Neuronal stem cell (in vitro differentiated cells): ENCODE measurements around the gene DVL1.

Experiments
- DNase-seq: peaks from one replicate; pipeline ENCODE4 v3.0.0-alpha.2; 2013; ENCODE audit warnings: low spot score
- H2AFZ ChIP-seq: one replicate; pipeline ENCODE4 v1.6.1; 2013; ENCODE audit warnings: mild to moderate bottlenecking, low read length, inconsistent platforms
- H2AK5ac ChIP-seq: 2 replicates; pipeline ENCODE4 v1.6.1; 2013; ENCODE audit warnings: low read depth, mild to moderate bottlenecking, inconsistent platforms, low read length, moderate library complexity, mixed read lengths
- H2BK120ac ChIP-seq: 2 replicates; pipeline ENCODE4 v1.6.1; 2013; ENCODE audit warnings: low read depth, mild to moderate bottlenecking, inconsistent platforms, low read length, moderate library complexity, mixed read lengths
- H2BK12ac ChIP-seq: one replicate; pipeline ENCODE4 v1.6.1; 2013; ENCODE audit warnings: low read length, inconsistent platforms
- H2BK15ac ChIP-seq: 2 replicates; pipeline ENCODE4 v1.6.1; 2013; ENCODE audit warnings: mild to moderate bottlenecking, low read length, inconsistent platforms, mixed read lengths
- H2BK5ac ChIP-seq: one replicate; pipeline ENCODE4 v1.6.1; 2013; ENCODE audit warnings: inconsistent platforms, mild to moderate bottlenecking, low read length, moderate library complexity
- H3K14ac ChIP-seq: one replicate; pipeline ENCODE4 v1.6.1; 2013; ENCODE audit warnings: low read length, inconsistent platforms
- H3K18ac ChIP-seq: 2 replicates; pipeline ENCODE4 v1.6.1; 2013; ENCODE audit warnings: low read length, inconsistent platforms
- H3K23ac ChIP-seq: 2 replicates; pipeline ENCODE4 v1.6.1; 2013; ENCODE audit warnings: low read depth, mild to moderate bottlenecking, mixed read lengths, low read length, inconsistent platforms; ENCODE audit not compliant: poor library complexity
- H3K27ac ChIP-seq: replicated peaks from 3 replicates; pipeline ENCODE4 v1.5.1; 2013; ENCODE audit warnings: low read length, inconsistent platforms
- H3K27me3 ChIP-seq, 3 experiments: 2 replicates each; pipeline ENCODE4 v1.6.1; 2013; ENCODE audit warnings: low read length in 3 of 3, mild to moderate bottlenecking in 2 of 3, inconsistent platforms in 1 of 3, low read depth in 1 of 3, mixed read lengths in 1 of 3, moderate library complexity in 1 of 3; ENCODE audit not compliant: control insufficient read depth in 3 of 3, insufficient read depth in 3 of 3
- H3K36me3 ChIP-seq, 2 donors: replicated peaks in 1 of 2; 2 replicates each; pipeline ENCODE4 v1.6.1; 2013; ENCODE audit warnings: low read length in 2 of 2; ENCODE audit not compliant: control insufficient read depth in 2 of 2, insufficient read depth in 2 of 2
- H3K4ac ChIP-seq: 2 replicates; pipeline ENCODE4 v1.6.1; 2013; ENCODE audit warnings: inconsistent platforms, mild to moderate bottlenecking, low read length, moderate library complexity
- H3K4me1 ChIP-seq, 2 donors: 1 replicate in 1 of 2; 2 replicates in 1 of 2; pipeline ENCODE4 v1.6.1; 2013; ENCODE audit warnings: low read length in 2 of 2, low read depth in 1 of 2; ENCODE audit not compliant: control insufficient read depth in 2 of 2, insufficient read depth in 1 of 2
- H3K4me2 ChIP-seq: one replicate; pipeline ENCODE4 v1.6.1; 2013; ENCODE audit warnings: mild to moderate bottlenecking, low read length, inconsistent platforms; ENCODE audit not compliant: insufficient read depth, poor library complexity, severe bottlenecking
- H3K4me3 ChIP-seq, 2 donors: 2 replicates each; pipeline ENCODE4 v1.5.1; 2013; ENCODE audit warnings: low read length in 2 of 2, mild to moderate bottlenecking in 2 of 2, inconsistent platforms in 1 of 2, moderate library complexity in 1 of 2
- H3K79me1 ChIP-seq: one replicate; pipeline ENCODE4 v1.6.1; 2013; ENCODE audit warnings: low read depth, mild to moderate bottlenecking, inconsistent platforms, low read length, moderate library complexity
- H3K9ac ChIP-seq: one replicate; pipeline ENCODE4 v1.6.1; 2013; ENCODE audit warnings: mild to moderate bottlenecking, low read depth, low read length, inconsistent platforms; ENCODE audit not compliant: poor library complexity
- H3K9me3 ChIP-seq, 2 donors: replicated peaks in 1 of 2; 2 replicates each; pipeline versions ENCODE3 to v1.6.1; 2013; ENCODE audit warnings: low read length in 2 of 2, mild to moderate bottlenecking in 2 of 2, inconsistent platforms in 1 of 2, low read depth in 1 of 2, mixed read lengths in 1 of 2, moderate library complexity in 1 of 2; ENCODE audit not compliant: control insufficient read depth in 2 of 2, insufficient read depth in 1 of 2
- H4K8ac ChIP-seq: one replicate; pipeline ENCODE4 v1.6.1; 2013; ENCODE audit warnings: low read depth, mild to moderate bottlenecking, inconsistent platforms, low read length, moderate library complexity
- H4K91ac ChIP-seq: one replicate; pipeline ENCODE4 v1.6.1; 2013; ENCODE audit warnings: low read length, low read depth, mild to moderate bottlenecking, inconsistent platforms; ENCODE audit not compliant: poor library complexity
- WGBS, 2 donors: extraction: QIAGEN DNeasy Blood & Tissue Kit; methylation state at CpG; one replicate each; pipeline ENCODE4 v1.1.7; 2013; ENCODE audit warnings: missing lambda C conversion rate in 2 of 2, mixed read lengths in 1 of 2; ENCODE audit not compliant: insufficient read length in 2 of 2, insufficient replicate concordance in 1 of 2; ENCODE audit errors: extremely low coverage in 2 of 2; 5-methylcytosine and 5-hydroxymethylcytosine counted together

DVL1 gene

GRCh38 chr1:1337793-1338147 lies 11.4 kb downstream of the DVL1 start:
- Histone ChIP-seq H3K27ac (no peak overlapping the region), H3K4ac (no peak overlapping the region), H3K9ac (no peak overlapping the region), H2BK120ac (no peak overlapping the region), H3K9me3 (peaks cover 0 to 9% of the 10 kb centered on the region in 2 donors), H2BK12ac (no peak overlapping the region), H3K4me2 (no peak overlapping the region), H2BK5ac (no peak overlapping the region), H3K79me1 (peaks cover 14% of the 10 kb centered on the region), H3K23ac (no peak overlapping the region), H2BK15ac (no peak overlapping the region), H2AFZ (no peak overlapping the region), H3K27me3 (no peaks in the 10 kb centered on the region), H4K91ac (no peak overlapping the region), H2AK5ac (no peak overlapping the region), H3K4me1 (peaks cover 0 to 3% of the 10 kb centered on the region in 2 donors), H3K18ac (no peak overlapping the region), H3K14ac (no peak overlapping the region), H3K4me3 (no peak overlapping the region), H3K36me3 (peaks cover 27 to 53% of the 10 kb centered on the region in 2 donors), H4K8ac (no peak overlapping the region)
- no peak for DNase-seq
- no CpG with 5 or more reads among the region's 18 CpGs for WGBS, 2 donors

- Histone ChIP-seq H3K36me3 (peaks cover 27 to 53% of the 10 kb centered on the region in 2 donors), H3K9ac (no peak overlapping the region), H3K79me1 (peaks cover 15% of the 10 kb centered on the region), H2BK5ac (no peak overlapping the region), H3K27ac (no peak overlapping the region), H3K4ac (no peak overlapping the region), H4K91ac (no peak overlapping the region), H3K18ac (no peak overlapping the region), H3K4me3 (no peak overlapping the region), H2AK5ac (no peak overlapping the region), H3K9me3 (peaks cover 0 to 9% of the 10 kb centered on the region in 2 donors), H4K8ac (no peak overlapping the region), H3K23ac (peak overlapping the region; percentile 43), H3K4me2 (no peak overlapping the region), H3K4me1 (peaks cover 0 to 3% of the 10 kb centered on the region in 2 donors), H2BK15ac (no peak overlapping the region), H2BK120ac (no peak overlapping the region), H3K27me3 (no peaks in the 10 kb centered on the region), H2AFZ (no peak overlapping the region), H3K14ac (peak overlapping the region; percentile 21), H2BK12ac (no peak overlapping the region)
- no peak for DNase-seq
- WGBS, 2 donors = no CpG with 5 or more reads among the region's 32 CpGs
Measured at GRCh38 chr1:1336931-1337792, 12.1 kb downstream of the DVL1 start.

- Histone ChIP-seq H3K9ac (no peak overlapping the region), H2BK120ac (no peak overlapping the region), H3K18ac (no peak overlapping the region), H4K8ac (no peak overlapping the region), H2BK5ac (no peak overlapping the region), H2BK12ac (peak overlapping the region; percentile 22), H2BK15ac (no peak overlapping the region), H3K14ac (no peak overlapping the region), H2AK5ac (no peak overlapping the region), H3K79me1 (peaks cover 14% of the 10 kb centered on the region), H3K4me3 (no peak overlapping the region), H3K4me1 (peaks cover 0 to 3% of the 10 kb centered on the region in 2 donors), H3K9me3 (peaks cover 0 to 8% of the 10 kb centered on the region in 2 donors), H3K36me3 (peaks cover 26 to 47% of the 10 kb centered on the region in 2 donors), H3K4me2 (no peak overlapping the region), H3K23ac (no peak overlapping the region), H3K4ac (no peak overlapping the region), H3K27me3 (no peaks in the 10 kb centered on the region), H3K27ac (no peak overlapping the region), H4K91ac (no peak overlapping the region), H2AFZ (no peak overlapping the region)
- no peak for DNase-seq
- WGBS, 2 donors = no CpG with 5 or more reads among the region's 26 CpGs
Measured at GRCh38 chr1:1336446-1336845, 12.8 kb downstream of the DVL1 start.

- H2AFZ ChIP-seq = no peak overlapping the region
- H2BK120ac ChIP-seq = no peak overlapping the region
- H2AK5ac ChIP-seq = no peak overlapping the region
- peak overlapping the region; percentile 44 for H3K9ac ChIP-seq
- peaks cover 21 to 40% of the 10 kb centered on the region in 2 donors for H3K36me3 ChIP-seq
- H2BK12ac ChIP-seq = peak overlapping the region; percentile 10
- no peak overlapping the region for H3K14ac ChIP-seq
- no peak overlapping the region for H3K4me2 ChIP-seq
- H3K4ac ChIP-seq = no peak overlapping the region
- H3K27me3 ChIP-seq = no peaks in the 10 kb centered on the region
- peaks cover 0 to 2% of the 10 kb centered on the region in 2 donors for H3K9me3 ChIP-seq
- no peak overlapping the region for H3K27ac ChIP-seq
- no peak overlapping the region for H2BK15ac ChIP-seq
- H3K4me1 ChIP-seq = peaks cover 3 to 6% of the 10 kb centered on the region in 2 donors
- no peak overlapping the region for H3K23ac ChIP-seq
- no peak overlapping the region for H3K4me3 ChIP-seq
- H3K79me1 ChIP-seq = peaks cover 11% of the 10 kb centered on the region
- H4K91ac ChIP-seq = no peak overlapping the region
- DNase-seq = no peak
- no peak overlapping the region for H4K8ac ChIP-seq
- H2BK5ac ChIP-seq = no peak overlapping the region
- H3K18ac ChIP-seq = no peak overlapping the region
- WGBS, 2 donors = no CpG with 5 or more reads among the region's 21 CpGs
Measured at GRCh38 chr1:1335792-1336248, 13.4 kb downstream of the DVL1 start.
